CD1c-positive myeloid dendritic cell (primary cell): ENCODE results near the gene INAFM1.

Experiments used
- DNase-seq: peaks from one replicate; pipeline ENCODE4 v3.0.0-alpha.2; 2016; ENCODE audit errors: extremely low spot score

Gene INAFM1

GRCh38 chr19:47309608-47310007 is 34.9 kb downstream of the INAFM1 start, which contains the start of gene C5AR1:
Gene C5AR1, plus strand, starts transcription at chr19:47309861. Its CDS starts 35 bp downstream, at chr19:47309896.
- DNase-seq, result peak; percentile 37

- no peak for DNase-seq
Observed at GRCh38 chr19:47310323-47310722, 35.6 kb downstream of the INAFM1 start.

GRCh38 chr19:47310819-47311218 is 36.1 kb downstream of the INAFM1 start:
- peak; percentile 78 for DNase-seq

GRCh38 chr19:47312366-47313006 is 37.8 kb downstream of the INAFM1 start:
- DNase-seq, result no peak

- peak; percentile 48 for DNase-seq
Observed at GRCh38 chr19:47313754-47314295, 39.1 kb downstream of the INAFM1 start.

GRCh38 chr19:47315125-47315821 is 40.6 kb downstream of the INAFM1 start:
- DNase-seq, result peak; percentile 96

- no peak for DNase-seq
Observed at GRCh38 chr19:47316513-47316912, 41.8 kb downstream of the INAFM1 start.

- DNase-seq, result no peak
Observed at GRCh38 chr19:47319923-47320871, 45.5 kb downstream of the INAFM1 start.

- peak; percentile 34 for DNase-seq
Observed at GRCh38 chr19:47321630-47322029, 46.9 kb downstream of the INAFM1 start.

- peak; percentile 84 for DNase-seq
Observed at GRCh38 chr19:47322058-47322457, 47.4 kb downstream of the INAFM1 start.

GRCh38 chr19:47323409-47323808 is 48.7 kb downstream of the INAFM1 start:
- DNase-seq, result no peak

- DNase-seq, result no peak
Observed at GRCh38 chr19:47323872-47324271, 49.2 kb downstream of the INAFM1 start.

- peak; percentile 90 for DNase-seq
Observed at GRCh38 chr19:47324502-47324901, 49.8 kb downstream of the INAFM1 start.
